Gastroesophageal sphincter (tissue), 4 donors: ENCODE measurements around the gene BTBD9. TPM values are rescaled to one million over a fixed set of nuclear protein-coding genes. Genes with fewer than 3 reads are reported as not detected.

Experiments
- ATAC-seq: fragments of 150-250 bp; one replicate; pipeline ENCODE4 v1.9.1; 2016; ENCODE audit warnings: mild to moderate bottlenecking, moderate library complexity
- H3K27ac ChIP-seq, 4 donors: fragments of 200-600 bp; sonication (generic) in 3 of 4; 1 replicate in 3 of 4; 2 replicates in 1 of 4; pipeline ENCODE4 v1.5.1; 2016 to 2019
- H3K27me3 ChIP-seq: fragments of 200-600 bp; sonication (generic); one replicate; pipeline ENCODE4 v1.5.1; 2019
- H3K36me3 ChIP-seq, 2 donors: fragments of 200-600 bp; sonication (generic); one replicate each; pipeline ENCODE4 v1.5.1; 2019; ENCODE audit warnings: control low read depth in 1 of 2
- H3K4me1 ChIP-seq, 3 donors: fragments of 200-600 bp; sonication (generic); 1 replicate in 2 of 3; 2 replicates in 1 of 3; pipeline ENCODE4 v1.5.1; 2016 to 2019; ENCODE audit warnings: control low read depth in 2 of 3
- H3K4me3 ChIP-seq, 2 donors: fragments of 200-600 bp; sonication (generic); one replicate each; pipeline ENCODE4 v1.5.1; 2019; ENCODE audit warnings: mild to moderate bottlenecking in 1 of 2, moderate library complexity in 1 of 2
- H3K9me3 ChIP-seq, 3 donors: fragments of 200-600 bp; sonication (generic); one replicate each; pipeline ENCODE4 v1.5.1; 2017 to 2019; ENCODE audit warnings: control low read depth in 2 of 3
- CTCF ChIP-seq, 4 experiments: fragments of 200-600 bp in 2 of 4; fragments of 450-650 bp in 2 of 4; sonication (generic) in 1 of 4; IDR thresholded peaks; one replicate each; pipeline ENCODE4 v1.5.1; 2017 to 2019; ENCODE audit warnings: antibody characterized with exemption in 4 of 4, mild to moderate bottlenecking in 2 of 4, moderate library complexity in 2 of 4
- EP300 ChIP-seq: sonication (generic); formaldehyde crosslinking; IDR thresholded peaks from one replicate; pipeline ENCODE4 v1.6.1; 2017; ENCODE audit warnings: antibody characterized with exemption, mild to moderate bottlenecking
- POLR2A ChIP-seq, 2 donors: fragments of 450-650 bp; IDR thresholded peaks; one replicate each; pipeline ENCODE4 v1.6.1; 2017; ENCODE audit warnings: antibody characterized with exemption in 2 of 2, mild to moderate bottlenecking in 2 of 2, moderate library complexity in 1 of 2
- POLR2AphosphoS5 ChIP-seq: sonication (generic); formaldehyde crosslinking; IDR thresholded peaks from one replicate; pipeline ENCODE4 v1.6.1; 2017; ENCODE audit warnings: antibody characterized with exemption
- WGBS, 2 donors: methylation state at CpG; one replicate each; pipeline ENCODE4 v1.1.5; 2018; ENCODE audit warnings: low coverage in 1 of 2; 5-methylcytosine and 5-hydroxymethylcytosine counted together
- total RNA-seq, 4 donors: library from RNA; depleted of rRNA; stranded (reverse); fragments of >200 nt; gene quantifications; one replicate each; pipeline ENCODE4 v1.1.0, GENCODE V29; 2016

Gene BTBD9
- total RNA-seq, 4 donors from 2014 or later = 11.3 to 18.9 (median 13.8) TPM

DNA sequence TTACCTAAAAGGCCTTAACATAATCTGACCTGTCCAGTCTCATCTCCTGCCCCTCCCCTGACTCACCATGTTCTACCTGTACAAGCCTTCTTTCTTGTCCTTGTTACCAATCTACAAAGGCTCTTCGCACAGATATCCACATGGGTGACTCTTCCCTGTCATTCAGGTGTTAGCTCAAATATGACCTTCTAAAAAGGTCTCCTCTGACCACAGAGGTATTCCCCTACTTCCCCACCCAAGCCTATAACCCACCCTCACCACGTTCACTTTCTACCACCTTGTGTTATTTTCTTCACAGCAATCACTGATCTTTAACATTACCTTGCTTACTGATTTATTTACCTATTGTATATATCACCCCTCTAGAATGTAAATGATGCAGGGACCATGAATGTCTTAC, 96.7 kb downstream of the BTBD9 start:
- TF ChIP-seq POLR2A (IDR thresholded peaks at IDR 0.05) (no peak), POLR2AphosphoS5 (no peak)
- WGBS, 2 donors = 92 to 100% methylated on average over 2 of the region's 2 CpGs
- H3K27me3 ChIP-seq = no peaks in the 10 kb centered on the region
- H3K36me3 ChIP-seq = peaks cover 0 to 5% of the 10 kb centered on the region in 2 donors
- no peaks in the 10 kb centered on the region for H3K9me3 ChIP-seq
- H3K4me1 ChIP-seq = no peaks in the 10 kb centered on the region
- no peak overlapping the region for H3K4me3 ChIP-seq
- ATAC-seq = no peak
- H3K27ac ChIP-seq = no peak overlapping the region

DNA sequence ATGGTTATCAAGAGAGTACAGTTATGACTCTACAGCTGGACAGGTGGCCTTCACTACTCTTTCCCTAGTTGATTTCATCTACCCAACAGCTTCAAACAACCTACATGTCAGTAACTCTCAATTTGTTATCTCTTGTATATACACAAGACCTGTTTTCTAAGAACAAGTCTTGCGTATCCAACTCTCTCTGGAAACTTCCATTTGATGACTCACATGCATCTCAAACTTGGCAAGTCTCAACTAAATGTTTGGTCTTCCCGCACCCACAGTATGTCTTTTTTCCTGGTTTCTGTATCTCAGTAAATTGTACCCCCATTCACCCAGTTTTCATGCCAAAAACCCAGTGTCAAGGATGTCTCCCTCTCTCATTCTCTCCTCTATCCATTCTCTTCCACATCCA, 97.7 kb downstream of the BTBD9 start:
- Histone ChIP-seq H3K36me3 (peaks cover 0 to 3% of the 10 kb centered on the region in 2 donors), H3K9me3 (no peaks in the 10 kb centered on the region), H3K4me1 (no peaks in the 10 kb centered on the region), H3K27ac (no peak overlapping the region), H3K4me3 (no peak overlapping the region), H3K27me3 (no peaks in the 10 kb centered on the region)
- TF ChIP-seq POLR2AphosphoS5 (no peak), CTCF (IDR thresholded peaks at IDR 0.05) (no peak), POLR2A (IDR thresholded peaks at IDR 0.05) (no peak), EP300 (no peak)
- 44 to 68% methylated on average over 1 to 2 of the region's 2 CpGs for WGBS, 2 donors
- ATAC-seq = no peak

DNA sequence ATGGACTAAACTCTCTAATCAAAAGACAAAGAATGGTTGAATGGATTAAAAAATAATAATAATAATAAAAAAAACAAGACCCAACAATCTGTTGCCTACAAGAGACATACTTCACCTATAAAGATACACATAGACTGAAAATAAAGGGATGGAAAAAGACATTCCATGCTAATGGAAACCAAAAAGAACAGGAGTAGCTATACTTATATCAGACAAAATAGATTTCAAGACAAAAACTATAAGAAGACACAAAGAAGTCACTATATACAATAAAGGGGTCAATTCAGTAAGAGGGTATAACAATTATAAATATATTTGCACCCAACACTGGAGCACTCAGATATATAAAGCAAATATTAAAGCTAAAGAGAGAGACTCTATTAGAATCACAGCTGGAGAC, 106.7 kb downstream of the BTBD9 start:
- H3K4me3 ChIP-seq = no peak overlapping the region
- no peak overlapping the region for H3K27ac ChIP-seq
- peaks cover 0 to 11% of the 10 kb centered on the region in 2 donors for H3K36me3 ChIP-seq
- no peaks in the 10 kb centered on the region for H3K4me1 ChIP-seq
- no peak for TF ChIP-seq EP300
- no peak for TF ChIP-seq CTCF (IDR thresholded peaks at IDR 0.05)
- no peak for TF ChIP-seq POLR2AphosphoS5
- no peak for TF ChIP-seq POLR2A (IDR thresholded peaks at IDR 0.05)
- H3K27me3 ChIP-seq = no peaks in the 10 kb centered on the region
- H3K9me3 ChIP-seq = no peaks in the 10 kb centered on the region
- ATAC-seq = no peak

GRCh38 chr6:38531134-38531533, 108.6 kb downstream of the BTBD9 start:
- H3K9me3 ChIP-seq = peaks cover 0 to 2% (median 0%) of the 10 kb centered on the region in 3 donors
- peaks cover 0 to 13% of the 10 kb centered on the region in 2 donors for H3K36me3 ChIP-seq
- H3K27me3 ChIP-seq = no peaks in the 10 kb centered on the region
- 63 to 90% methylated on average over 3 of the region's 3 CpGs for WGBS, 2 donors
- no peak overlapping the region for H3K27ac ChIP-seq
- no peak for TF ChIP-seq EP300
- no peak for TF ChIP-seq POLR2AphosphoS5
- no peak for TF ChIP-seq POLR2A (IDR thresholded peaks at IDR 0.05)
- TF ChIP-seq CTCF (IDR thresholded peaks at IDR 0.05) = no peak
- ATAC-seq = no peak
- H3K4me3 ChIP-seq = no peak overlapping the region
- no peaks in the 10 kb centered on the region for H3K4me1 ChIP-seq

GRCh38 chr6:38528196-38528965, 111.3 kb downstream of the BTBD9 start:
- no peak for TF ChIP-seq EP300
- TF ChIP-seq POLR2A (IDR thresholded peaks at IDR 0.05) = no peak
- TF ChIP-seq CTCF (IDR thresholded peaks at IDR 0.05) = no peak
- no peak for TF ChIP-seq POLR2AphosphoS5
- H3K4me3 ChIP-seq = no peak overlapping the region
- WGBS, 2 donors = 83 to 100% methylated on average over 1 of the region's 5 CpGs
- H3K27ac ChIP-seq = no peak overlapping the region
- peaks cover 0 to 8% (median 0%) of the 10 kb centered on the region in 3 donors for H3K9me3 ChIP-seq
- no peak for ATAC-seq
- peaks cover 0 to 17% of the 10 kb centered on the region in 2 donors for H3K36me3 ChIP-seq
- H3K4me1 ChIP-seq = no peaks in the 10 kb centered on the region
- H3K27me3 ChIP-seq = no peaks in the 10 kb centered on the region
